Measurements from ENCODE around the gene CCDC141.

Gene CCDC141

GRCh38 chr2:178865146-178865936 lies 184.6 kb downstream of the CCDC141 start:
- no peak for DNase-seq (ENCODE audit: low read depth)

GRCh38 chr2:178863856-178864620 lies 185.9 kb downstream of the CCDC141 start:
- no peak for DNase-seq (ENCODE audit: low read depth)

GRCh38 chr2:178863130-178863855 lies 186.6 kb downstream of the CCDC141 start:
- DNase-seq (ENCODE audit: low read depth), result no peak

DNA sequence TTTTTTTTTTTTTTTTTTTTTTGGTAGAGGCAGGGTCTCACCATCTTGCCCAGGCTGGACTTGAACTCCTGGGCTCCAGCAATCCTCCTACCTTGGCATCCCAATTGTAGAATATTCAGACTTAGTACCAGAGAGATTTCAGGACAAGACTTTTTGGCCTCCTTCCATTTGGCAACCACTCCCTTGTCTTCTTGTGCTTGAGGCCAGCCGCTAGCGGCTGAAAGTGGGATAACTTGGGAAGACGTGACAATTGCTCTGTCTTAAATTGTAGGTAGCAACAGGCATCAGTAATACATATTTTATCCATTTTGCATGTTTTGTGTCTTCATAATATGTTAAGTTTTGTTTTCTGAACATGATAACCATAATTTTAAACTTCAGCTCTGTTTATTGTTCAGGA lies 189.4 kb downstream of the CCDC141 start:
- DNase-seq (ENCODE audit: low read depth), result no peak

DNA sequence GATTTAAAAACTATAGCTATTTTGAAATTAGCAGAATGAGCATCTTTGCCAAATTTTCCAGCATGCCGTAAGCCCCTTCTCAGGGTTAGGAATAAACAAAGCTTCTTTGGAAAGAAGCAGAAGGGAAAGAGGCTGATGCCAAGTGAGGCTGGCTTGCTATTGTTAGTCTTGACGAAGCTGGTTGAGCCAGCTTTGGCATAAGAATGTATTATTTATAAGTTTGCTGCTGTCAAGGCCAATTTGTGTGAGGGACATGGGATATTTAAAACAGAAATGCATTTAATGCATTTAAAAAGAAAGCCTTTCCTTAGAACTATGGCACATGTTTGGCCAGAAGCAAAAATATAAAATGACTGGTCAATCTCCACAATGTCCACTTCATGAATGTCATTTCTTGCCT lies 190.2 kb downstream of the CCDC141 start:
- no peak for DNase-seq (ENCODE audit: low read depth)

- DNase-seq (ENCODE audit: low read depth), result no peak
These were observed 190.9 kb downstream of the CCDC141 start for GRCh38 chr2:178858896-178859625.

DNA sequence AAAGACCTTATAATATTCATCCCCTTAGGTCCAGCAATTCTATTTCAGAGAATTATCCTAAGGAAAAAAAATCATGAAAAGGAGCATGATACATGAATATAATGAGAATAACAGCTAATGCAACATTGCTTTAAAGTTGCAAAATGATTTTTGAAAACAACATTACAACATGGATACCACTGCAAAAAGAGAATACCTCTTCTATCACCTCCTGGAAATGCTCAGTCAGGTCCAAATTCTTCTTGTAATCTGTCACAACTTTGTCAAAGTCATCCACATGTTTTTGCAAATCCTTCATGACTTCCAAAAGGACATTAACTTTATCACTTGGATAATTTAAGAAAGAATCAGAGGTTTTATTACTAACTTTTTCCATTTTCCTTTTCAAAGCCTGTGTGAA lies 194.8 kb downstream of the CCDC141 start:
- DNase-seq (ENCODE audit: low read depth), result no peak

DNA sequence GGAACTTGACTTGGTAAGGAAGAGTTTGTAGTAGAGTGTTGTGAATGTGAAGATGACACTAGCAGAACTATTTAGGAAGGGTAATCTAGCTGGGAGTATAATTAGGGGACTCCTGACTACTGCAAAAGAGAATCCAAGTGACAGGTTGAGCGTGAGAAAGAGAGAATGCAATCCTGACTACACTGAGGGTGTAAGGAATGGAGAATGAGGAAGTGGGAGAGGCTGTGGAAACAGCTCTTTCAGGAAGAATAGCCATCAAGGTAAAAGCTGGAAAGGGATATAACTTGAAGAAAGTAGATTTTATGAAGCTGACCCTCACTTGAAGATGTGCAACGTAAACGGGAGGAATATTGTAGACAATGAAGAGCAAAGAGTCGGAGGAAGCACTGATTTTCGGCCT lies 201.6 kb downstream of the CCDC141 start:
- DNase-seq (ENCODE audit: low read depth), result no peak

- no peak for DNase-seq (ENCODE audit: low read depth)
These were observed 203.5 kb downstream of the CCDC141 start for GRCh38 chr2:178846458-178846802.

GRCh38 chr2:178845566-178846457 lies 204.1 kb downstream of the CCDC141 start:
- no peak for DNase-seq (ENCODE audit: low read depth)

- no peak for DNase-seq (ENCODE audit: low read depth)
These were observed 205.2 kb downstream of the CCDC141 start for GRCh38 chr2:178844701-178845100.

DNA sequence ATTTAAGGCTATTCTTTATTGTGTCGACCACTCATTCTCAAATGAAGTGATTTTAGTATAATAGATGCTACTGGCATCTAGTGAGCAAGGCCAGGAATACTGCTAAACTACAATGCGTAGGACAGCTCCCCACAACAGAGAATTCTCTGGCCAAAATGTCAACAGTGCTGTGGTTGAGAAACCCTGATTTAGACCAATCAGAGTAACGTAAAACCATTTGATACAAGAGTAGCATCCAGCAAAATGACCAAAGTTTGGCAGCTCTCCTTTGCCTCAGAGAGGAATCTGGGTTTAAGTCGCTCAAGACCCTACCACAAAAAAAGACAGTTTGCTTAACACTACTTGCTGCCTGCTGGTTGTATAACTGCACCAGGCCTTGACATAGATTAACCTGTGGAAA lies 205.7 kb downstream of the CCDC141 start:
- DNase-seq (ENCODE audit: low read depth), result no peak

DNA sequence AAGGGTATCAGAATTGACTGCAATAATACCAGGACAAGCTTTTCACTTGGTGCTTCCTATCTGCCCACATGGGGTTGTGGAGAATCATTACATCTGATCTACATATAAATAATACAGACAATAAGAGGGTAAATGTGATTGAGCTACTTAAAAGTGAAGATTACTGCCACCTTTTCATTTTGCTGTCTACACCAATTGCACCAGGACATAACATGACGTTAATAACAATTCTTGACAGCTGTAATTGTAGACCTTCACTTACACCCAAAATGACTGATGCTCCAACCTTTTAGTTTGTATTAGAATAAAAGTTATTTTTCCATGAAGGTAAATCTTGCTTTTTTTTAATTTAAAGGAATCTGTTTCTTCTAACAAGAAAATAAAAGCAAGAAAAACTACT lies 206.2 kb downstream of the CCDC141 start:
- DNase-seq (ENCODE audit: low read depth), result no peak

GRCh38 chr2:178836807-178837206 lies 213.1 kb downstream of the CCDC141 start:
- DNase-seq (ENCODE audit: low read depth), result no peak

GRCh38 chr2:178834086-178834485 lies 215.9 kb downstream of the CCDC141 start:
- DNase-seq (ENCODE audit: low read depth), result no peak

DNA sequence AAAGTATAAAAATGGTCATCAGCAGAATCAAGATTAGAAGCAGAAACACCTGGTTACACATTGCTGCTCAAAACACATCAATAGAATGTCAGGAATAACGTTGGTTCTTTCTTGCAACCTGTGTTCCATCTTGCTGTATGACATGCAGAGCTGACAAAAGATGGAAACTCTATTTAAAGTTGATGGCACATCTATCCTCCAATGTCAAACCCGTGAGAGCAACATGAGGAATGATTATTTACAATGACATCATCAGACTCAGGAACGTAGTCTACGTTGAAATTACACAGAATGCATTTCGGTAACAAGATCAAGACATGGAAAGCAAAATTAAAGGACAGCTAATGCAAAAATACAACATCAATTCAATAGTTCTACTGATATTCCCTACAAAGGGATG lies 216.6 kb downstream of the CCDC141 start:
- DNase-seq (ENCODE audit: low read depth), result no peak

DNA sequence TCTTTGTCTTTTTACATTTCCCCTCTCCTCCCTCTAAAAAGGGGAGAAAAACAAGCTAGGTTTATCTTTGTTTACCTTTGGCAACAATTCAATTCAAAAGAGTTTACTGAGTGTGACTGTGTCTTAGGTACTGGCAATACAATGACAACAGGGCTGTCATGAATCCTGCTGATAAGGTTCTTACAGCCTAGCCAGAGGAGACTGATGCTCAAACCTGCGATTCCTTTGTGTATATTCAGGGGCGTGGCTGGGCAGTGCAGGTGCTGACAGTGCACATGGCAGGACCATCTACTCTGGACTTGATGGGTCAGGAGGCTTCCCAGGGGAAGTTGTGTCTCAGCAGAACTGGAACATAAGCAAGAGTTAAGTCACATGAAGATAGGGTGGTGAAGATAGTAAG lies 219.5 kb downstream of the CCDC141 start:
- no peak for DNase-seq (ENCODE audit: low read depth)

- no peak for DNase-seq (ENCODE audit: low read depth)
These were observed 220.0 kb downstream of the CCDC141 start for GRCh38 chr2:178829981-178830380.

DNA sequence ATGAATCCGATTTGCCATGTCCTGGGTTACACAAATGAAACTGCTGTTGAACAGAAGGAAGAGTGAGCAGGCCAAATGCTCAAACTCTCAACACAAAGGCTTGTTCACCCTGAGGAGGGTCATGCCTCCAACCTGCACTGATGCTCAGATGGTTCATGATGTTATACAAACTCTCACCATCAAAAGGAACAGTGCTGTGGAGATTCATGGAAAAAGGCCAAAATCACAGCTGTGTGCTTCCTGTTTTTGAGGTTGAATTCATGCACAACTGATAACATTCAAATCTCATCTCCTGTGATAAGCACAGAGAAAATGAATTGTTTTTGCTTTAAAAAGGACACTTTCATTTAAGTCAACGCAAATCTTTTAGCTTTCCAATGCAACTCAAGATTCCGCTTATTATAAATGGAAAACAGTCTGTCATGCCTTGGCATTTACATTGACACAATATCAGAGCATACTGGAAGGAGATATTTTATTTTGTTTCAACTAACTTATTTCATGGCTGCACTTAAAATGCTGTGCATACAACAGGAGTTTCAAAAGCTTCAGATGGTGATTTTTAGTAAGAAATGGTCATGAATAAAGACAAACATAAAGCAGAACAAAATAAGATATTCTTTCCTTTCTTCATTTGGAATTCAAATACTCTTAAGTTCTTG lies 220.5 kb downstream of the CCDC141 start:
- no peak for DNase-seq (ENCODE audit: low read depth)

DNA sequence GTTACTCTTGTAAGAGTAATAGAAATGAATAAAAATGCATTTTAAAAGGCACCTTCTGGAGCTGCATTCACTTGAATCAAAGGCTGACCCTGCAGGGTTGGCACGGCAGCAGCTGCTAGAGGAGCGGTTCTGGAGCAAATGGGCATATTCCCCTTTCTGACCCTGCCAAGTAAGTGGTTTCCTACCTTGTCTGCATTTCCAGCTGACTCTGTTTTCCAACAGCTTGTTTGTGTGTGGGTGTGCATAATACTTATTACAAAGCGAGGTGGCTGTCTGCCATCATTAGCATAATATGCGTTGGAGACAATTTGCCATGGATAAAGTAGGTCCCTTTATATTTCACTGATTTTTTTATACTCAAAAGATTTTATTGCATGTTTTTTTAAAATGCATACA lies 221.5 kb downstream of the CCDC141 start:
- no peak for DNase-seq (ENCODE audit: low read depth)

Measured in activated gamma-delta T cell treated with anti-CD3 and anti-CD28 coated beads, Interleukin-2, amount 50 U/mL, for 16 hours (primary cell).